GM19324 (cell line): ENCODE results near the gene RNF181.
"Not testable (repeated sequence)": the region's sequence is repeated elsewhere in the genome, so short reads cannot be mapped to it uniquely, and the experiment has no call there.

ENCODE experiments used
- ATAC-seq: cut with Tn5 transposase; IDR thresholded peaks from one replicate; pipeline ENCODE4 v1.9.1; 2021; ENCODE audit warnings: mild to moderate bottlenecking, moderate library complexity; ENCODE audit not compliant: unreplicated experiment, low FRiP score

Gene RNF181

GRCh38 chr2:85595301-85596025 is at the start of gene RNF181:
TSS of gene RNF181 (plus strand) at chr2:85595745. CDS start at chr2:85595764, 19 bp downstream.
- peak; percentile 99 for ATAC-seq

- ATAC-seq, result no peak
Observed at GRCh38 chr2:85545780-85546240, 49.7 kb upstream of the RNF181 start.

- no peak for ATAC-seq
Observed at GRCh38 chr2:85547089-85547858, 48.3 kb upstream of the RNF181 start.

- no peak for ATAC-seq
Observed at GRCh38 chr2:85547859-85548607, 47.5 kb upstream of the RNF181 start.

- no peak for ATAC-seq
Observed at GRCh38 chr2:85548608-85548900, 47.0 kb upstream of the RNF181 start.

GRCh38 chr2:85549095-85549494 is 46.5 kb upstream of the RNF181 start:
- no peak for ATAC-seq

- no peak for ATAC-seq
Observed at GRCh38 chr2:85549826-85550225, 45.7 kb upstream of the RNF181 start.

- ATAC-seq, result no peak
Observed at GRCh38 chr2:85550486-85550885, 45.1 kb upstream of the RNF181 start.

GRCh38 chr2:85551698-85552678 is 43.6 kb upstream of the RNF181 start:
- ATAC-seq, result no peak

GRCh38 chr2:85553184-85553583 is 42.4 kb upstream of the RNF181 start:
- no peak for ATAC-seq

GRCh38 chr2:85554980-85555612 is 40.4 kb upstream of the RNF181 start:
- ATAC-seq, result no peak

- ATAC-seq, result no peak
Observed at GRCh38 chr2:85557130-85557529, 38.4 kb upstream of the RNF181 start.

GRCh38 chr2:85558160-85558559 is 37.4 kb upstream of the RNF181 start:
- no peak for ATAC-seq

GRCh38 chr2:85560403-85560726 is 35.2 kb upstream of the RNF181 start:
- not testable (repeated sequence) for ATAC-seq

- no peak for ATAC-seq
Observed at GRCh38 chr2:85560812-85561279, 34.7 kb upstream of the RNF181 start.

- ATAC-seq, result peak; percentile 88
Observed at GRCh38 chr2:85561280-85562212, 34.0 kb upstream of the RNF181 start, which contains the start of gene GGCX. TSS of gene GGCX (minus strand) at chr2:85561493. CDS start at chr2:85561428, 65 bp downstream.

- no peak for ATAC-seq
Observed at GRCh38 chr2:85564144-85564563, 31.4 kb upstream of the RNF181 start.

- ATAC-seq, result no peak
Observed at GRCh38 chr2:85566265-85566664, 29.3 kb upstream of the RNF181 start.
